ACHN (cell line): ENCODE data around the gene ZNF446.
"Not testable (repeated sequence)": the region's sequence is repeated elsewhere in the genome, so short reads cannot be mapped to it uniquely, and the experiment has no call there.

Source experiments
- DNase-seq: peaks from one replicate; pipeline ENCODE4 v3.0.0-alpha.2; 2015
- in situ Hi-C: cut with HindIII; loops from 2 replicates; pipeline ENCODE4 v1.10.0; 2017; ENCODE audit warnings: low sequenced_read_pairs, low pct_ligation_motif_present, low pct_unique_long_range_greater_than_20kb

The ZNF446 gene

DNA sequence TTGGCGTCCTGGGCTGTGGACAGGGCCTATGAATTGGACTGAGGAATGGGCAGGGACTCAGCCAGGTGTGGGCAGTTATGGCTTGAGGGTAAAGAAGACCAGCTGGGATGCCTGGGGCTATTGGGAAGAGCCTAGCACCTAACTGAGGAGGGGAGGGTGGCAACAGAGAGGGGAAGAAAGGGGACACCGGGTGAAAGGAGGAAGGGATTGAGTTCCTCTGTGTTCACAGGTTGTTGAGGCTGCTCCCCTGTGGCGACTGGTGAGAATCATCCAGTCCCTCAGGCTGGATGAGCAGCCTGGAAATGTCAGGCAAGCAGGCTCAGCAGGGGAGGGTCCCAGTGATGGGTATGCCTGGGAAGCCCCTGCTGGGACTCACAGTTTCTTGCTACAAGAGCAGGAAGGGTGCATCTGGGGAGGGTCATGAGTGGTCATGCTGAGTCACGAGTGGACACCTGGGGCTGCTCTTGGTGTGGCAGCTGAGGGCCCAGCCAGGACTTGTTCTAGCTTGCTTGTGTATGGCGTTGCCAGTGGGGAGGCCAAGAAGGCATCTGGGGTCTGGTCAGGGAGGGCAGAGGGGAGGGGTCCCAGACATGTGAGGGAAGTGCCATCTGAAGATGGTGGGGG, 7.8 kb upstream of the ZNF446 start:
- in situ Hi-C loops = no loop called here
- no peak for DNase-seq

GRCh38 chr19:58469241-58470013, 6.7 kb upstream of the ZNF446 start:
- DNase-seq = no peak
- in situ Hi-C loops = no loop called here

DNA sequence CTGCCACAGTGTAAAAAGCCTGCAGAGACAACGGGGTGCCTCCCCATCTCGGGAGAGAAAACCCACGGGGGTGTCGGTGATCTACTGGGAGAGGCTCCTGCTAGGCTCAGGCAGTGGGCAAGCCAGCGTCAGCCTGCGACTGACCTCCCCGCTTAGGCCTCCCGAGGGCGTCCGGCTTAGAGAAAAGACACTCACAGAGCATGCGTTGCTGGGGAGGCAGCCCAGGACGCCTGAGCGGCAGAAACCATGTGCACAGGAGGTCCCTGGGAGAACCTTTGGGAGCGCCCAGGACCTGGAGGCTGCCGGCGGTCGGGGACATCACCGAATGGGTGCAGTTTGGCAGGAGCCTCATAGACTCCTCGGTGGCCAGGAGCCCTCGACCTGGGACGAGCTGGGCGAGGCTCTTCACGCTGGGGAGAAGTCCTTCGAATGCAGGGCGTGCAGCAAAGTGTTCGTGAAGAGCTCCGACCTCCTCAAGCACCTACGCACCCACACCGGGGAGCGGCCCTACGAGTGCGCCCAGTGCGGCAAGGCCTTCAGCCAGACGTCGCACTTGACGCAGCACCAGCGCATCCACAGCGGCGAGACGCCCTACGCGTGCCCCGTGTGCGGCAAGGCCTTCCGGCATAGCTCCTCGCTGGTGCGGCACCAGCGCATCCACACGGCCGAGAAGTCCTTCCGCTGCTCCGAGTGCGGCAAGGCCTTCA, 5.2 kb upstream of the ZNF446 start:
- DNase-seq, in situ Hi-C loops: not testable (repeated sequence)

DNA sequence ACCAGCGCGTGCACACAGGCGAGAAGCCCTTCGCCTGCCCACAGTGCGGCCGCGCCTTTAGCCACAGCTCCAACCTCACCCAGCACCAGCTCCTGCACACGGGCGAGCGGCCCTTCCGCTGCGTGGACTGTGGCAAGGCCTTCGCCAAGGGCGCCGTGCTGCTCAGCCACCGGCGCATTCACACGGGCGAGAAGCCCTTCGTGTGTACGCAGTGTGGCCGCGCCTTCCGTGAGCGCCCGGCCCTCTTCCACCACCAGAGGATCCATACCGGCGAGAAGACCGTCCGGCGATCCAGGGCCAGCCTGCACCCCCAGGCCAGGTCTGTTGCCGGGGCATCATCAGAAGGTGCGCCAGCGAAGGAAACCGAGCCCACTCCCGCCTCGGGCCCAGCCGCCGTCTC, 4.4 kb upstream of the ZNF446 start:
- in situ Hi-C loops = no loop called here
- no peak for DNase-seq

DNA sequence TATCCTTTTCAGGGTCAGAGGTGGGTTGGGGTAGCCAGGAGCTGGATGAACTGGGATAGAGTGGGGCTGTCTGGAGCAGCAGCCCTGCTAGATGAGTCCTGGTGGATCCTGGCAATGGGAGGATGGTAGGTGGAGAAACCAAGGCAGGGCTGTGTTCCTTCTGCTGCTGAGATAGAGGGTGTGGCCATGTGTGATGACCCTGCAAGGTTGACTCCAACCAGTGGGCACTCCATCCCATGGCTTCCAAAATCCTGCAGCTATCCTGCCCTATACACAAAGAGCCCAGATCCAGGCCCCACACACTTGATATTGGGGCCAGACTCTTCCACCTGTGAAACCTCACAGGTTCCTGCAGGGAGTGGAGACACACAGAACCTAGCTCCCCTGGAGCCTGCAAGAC, 2.4 kb upstream of the ZNF446 start:
- in situ Hi-C loops = no loop called here
- no peak for DNase-seq

- in situ Hi-C loops = no loop called here
- DNase-seq = peak; percentile 31
Measured at GRCh38 chr19:58474291-58474996, 1.7 kb upstream of the ZNF446 start.

- DNase-seq = no peak
- in situ Hi-C loops = no loop called here
Measured at GRCh38 chr19:58474997-58475713, 997 bp upstream of the ZNF446 start.

- no peak for DNase-seq
- in situ Hi-C loops = no loop called here
Measured at GRCh38 chr19:58476498-58477015, 405 bp downstream of the ZNF446 start.

- in situ Hi-C loops = no loop called here
- no peak for DNase-seq
Measured at GRCh38 chr19:58477130-58477529, 978 bp downstream of the ZNF446 start.

DNA sequence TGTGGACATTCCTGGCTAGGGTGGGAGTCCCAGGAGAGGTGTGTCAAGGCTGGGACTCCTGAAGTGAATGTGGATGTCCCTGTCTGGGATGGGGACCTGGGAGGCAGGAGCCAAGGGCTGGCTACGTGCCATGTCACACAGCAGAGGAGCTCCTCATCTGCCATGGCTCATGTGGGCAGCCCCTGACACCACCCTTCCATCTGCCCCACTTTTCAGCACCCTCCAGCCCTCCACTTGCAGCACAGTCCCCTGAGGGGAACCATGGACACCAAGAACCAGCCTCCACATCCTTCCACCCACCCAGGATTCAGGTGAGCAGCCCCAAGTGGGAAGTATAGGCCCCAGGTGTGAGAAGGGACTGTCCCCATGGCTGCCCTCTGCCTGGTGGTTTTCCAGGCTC, 1.7 kb downstream of the ZNF446 start:
- in situ Hi-C loops = no loop called here

GRCh38 chr19:58479303-58479702, 3.2 kb downstream of the ZNF446 start:
- in situ Hi-C loops = no loop called here
- no peak for DNase-seq

More for the DNA sequence above, 1.7 kb downstream of the ZNF446 start:
- DNase-seq = no peak

GRCh38 chr19:58479736-58480480, 3.8 kb downstream of the ZNF446 start:
- DNase-seq = no peak
- in situ Hi-C loops = no loop called here

- DNase-seq = no peak
- in situ Hi-C loops = no loop called here
Measured at GRCh38 chr19:58480481-58480830, 4.3 kb downstream of the ZNF446 start.

- no peak for DNase-seq
- in situ Hi-C loops = no loop called here
Measured at GRCh38 chr19:58480831-58481230, 4.7 kb downstream of the ZNF446 start.

GRCh38 chr19:58482372-58482771, 6.2 kb downstream of the ZNF446 start:
- DNase-seq = no peak
- in situ Hi-C loops = no loop called here

- in situ Hi-C loops = no loop called here
Measured at GRCh38 chr19:58483776-58484175, 7.6 kb downstream of the ZNF446 start.

GRCh38 chr19:58484349-58484748, 8.2 kb downstream of the ZNF446 start:
- DNase-seq = peak; percentile 10
- in situ Hi-C loops = not testable (repeated sequence)

More at GRCh38 chr19:58483776-58484175, 7.6 kb downstream of the ZNF446 start:
- no peak for DNase-seq

- no peak for DNase-seq
- in situ Hi-C loops = no loop called here
Measured at GRCh38 chr19:58491393-58491792, 15.2 kb downstream of the ZNF446 start.
